OCI-LY3 (cell line): Measurements from ENCODE around the gene THOC6.

Source experiments
- EZH2phosphoT487 ChIP-seq: fragments of 200-600 bp; shearing (Covaris generic); IDR thresholded peaks from 2 replicates; pipeline ENCODE4 v1.6.1; 2018; ENCODE audit warnings: antibody characterized with exemption, mixed run types, low read depth
- TF ChIP-seq, protein P1 (sequence below): fragments of 200-600, 300-600 bp; sonication (generic); IDR thresholded peaks from 2 replicates; pipeline ENCODE4 v1.5.1; 2014; ENCODE audit warnings: antibody characterized with exemption, low read length, low read depth

DNA sequence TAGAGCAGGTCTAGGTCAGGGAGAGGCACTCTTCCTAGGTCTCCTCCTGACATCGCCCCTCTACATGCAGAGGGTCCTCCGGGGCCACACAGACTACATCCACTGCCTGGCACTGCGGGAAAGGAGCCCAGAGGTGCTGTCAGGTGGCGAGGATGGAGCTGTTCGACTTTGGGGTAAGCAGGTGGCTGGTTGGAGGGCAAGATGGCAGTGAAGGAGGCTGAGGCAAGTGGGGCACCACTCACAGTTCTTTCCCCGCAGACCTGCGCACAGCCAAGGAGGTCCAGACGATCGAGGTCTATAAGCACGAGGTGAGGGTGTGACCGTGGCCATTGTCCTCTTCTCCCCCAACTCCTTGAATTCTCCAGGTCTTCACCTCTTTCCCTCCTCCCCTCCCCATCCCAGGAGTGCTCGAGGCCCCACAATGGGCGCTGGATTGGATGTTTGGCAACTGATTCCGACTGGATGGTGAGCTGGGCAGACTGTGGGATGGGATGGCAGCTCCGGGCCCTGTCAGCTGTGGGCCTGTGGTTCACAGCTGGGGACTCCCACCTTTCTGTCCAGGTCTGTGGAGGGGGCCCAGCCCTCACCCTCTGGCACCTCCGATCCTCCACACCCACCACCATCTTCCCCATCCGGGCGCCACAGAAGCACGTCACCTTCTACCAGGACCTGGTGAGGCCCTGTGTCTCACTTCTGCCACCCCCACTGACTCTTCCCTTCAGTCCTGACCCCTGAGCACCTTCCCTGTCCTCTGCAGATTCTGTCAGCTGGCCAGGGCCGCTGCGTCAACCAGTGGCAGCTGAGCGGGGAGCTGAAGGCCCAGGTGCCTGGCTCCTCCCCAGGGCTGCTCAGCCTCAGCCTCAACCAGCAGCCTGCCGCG is 3.0 kb downstream of the THOC6 start:
- TF ChIP-seq, protein P1, sequence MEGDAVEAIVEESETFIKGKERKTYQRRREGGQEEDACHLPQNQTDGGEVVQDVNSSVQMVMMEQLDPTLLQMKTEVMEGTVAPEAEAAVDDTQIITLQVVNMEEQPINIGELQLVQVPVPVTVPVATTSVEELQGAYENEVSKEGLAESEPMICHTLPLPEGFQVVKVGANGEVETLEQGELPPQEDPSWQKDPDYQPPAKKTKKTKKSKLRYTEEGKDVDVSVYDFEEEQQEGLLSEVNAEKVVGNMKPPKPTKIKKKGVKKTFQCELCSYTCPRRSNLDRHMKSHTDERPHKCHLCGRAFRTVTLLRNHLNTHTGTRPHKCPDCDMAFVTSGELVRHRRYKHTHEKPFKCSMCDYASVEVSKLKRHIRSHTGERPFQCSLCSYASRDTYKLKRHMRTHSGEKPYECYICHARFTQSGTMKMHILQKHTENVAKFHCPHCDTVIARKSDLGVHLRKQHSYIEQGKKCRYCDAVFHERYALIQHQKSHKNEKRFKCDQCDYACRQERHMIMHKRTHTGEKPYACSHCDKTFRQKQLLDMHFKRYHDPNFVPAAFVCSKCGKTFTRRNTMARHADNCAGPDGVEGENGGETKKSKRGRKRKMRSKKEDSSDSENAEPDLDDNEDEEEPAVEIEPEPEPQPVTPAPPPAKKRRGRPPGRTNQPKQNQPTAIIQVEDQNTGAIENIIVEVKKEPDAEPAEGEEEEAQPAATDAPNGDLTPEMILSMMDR: no peak
- no peak for TF ChIP-seq EZH2phosphoT487
